ENCODE data around the gene FNIP1.
"Not testable (repeated sequence)": the region's sequence is repeated elsewhere in the genome, so short reads cannot be mapped to it uniquely, and the experiment has no call there.

FNIP1 gene

DNA sequence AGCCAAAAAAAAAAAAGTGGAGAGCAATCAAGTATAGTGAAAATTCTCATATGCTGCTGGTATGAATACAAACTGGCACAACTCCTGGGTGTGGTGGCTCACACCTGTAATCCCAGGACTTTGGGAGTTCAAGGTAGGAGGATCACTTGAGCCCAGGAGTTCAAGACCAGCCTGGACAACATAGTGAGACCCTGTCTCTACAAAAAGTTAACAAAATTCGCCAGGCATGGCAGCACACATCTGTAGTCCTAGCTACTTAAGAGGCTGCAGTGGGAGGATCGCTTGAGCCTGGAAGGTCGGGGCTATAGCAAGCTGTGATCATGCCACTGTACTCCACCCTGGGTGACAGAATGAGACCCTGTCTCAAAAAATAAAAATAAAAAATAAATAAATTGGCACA is 51.7 kb downstream of the FNIP1 start:
- H3K4me3 ChIP-seq (ENCODE audit: low read depth, low read length) = no peak overlapping the region
- TF ChIP-seq, protein P1, sequence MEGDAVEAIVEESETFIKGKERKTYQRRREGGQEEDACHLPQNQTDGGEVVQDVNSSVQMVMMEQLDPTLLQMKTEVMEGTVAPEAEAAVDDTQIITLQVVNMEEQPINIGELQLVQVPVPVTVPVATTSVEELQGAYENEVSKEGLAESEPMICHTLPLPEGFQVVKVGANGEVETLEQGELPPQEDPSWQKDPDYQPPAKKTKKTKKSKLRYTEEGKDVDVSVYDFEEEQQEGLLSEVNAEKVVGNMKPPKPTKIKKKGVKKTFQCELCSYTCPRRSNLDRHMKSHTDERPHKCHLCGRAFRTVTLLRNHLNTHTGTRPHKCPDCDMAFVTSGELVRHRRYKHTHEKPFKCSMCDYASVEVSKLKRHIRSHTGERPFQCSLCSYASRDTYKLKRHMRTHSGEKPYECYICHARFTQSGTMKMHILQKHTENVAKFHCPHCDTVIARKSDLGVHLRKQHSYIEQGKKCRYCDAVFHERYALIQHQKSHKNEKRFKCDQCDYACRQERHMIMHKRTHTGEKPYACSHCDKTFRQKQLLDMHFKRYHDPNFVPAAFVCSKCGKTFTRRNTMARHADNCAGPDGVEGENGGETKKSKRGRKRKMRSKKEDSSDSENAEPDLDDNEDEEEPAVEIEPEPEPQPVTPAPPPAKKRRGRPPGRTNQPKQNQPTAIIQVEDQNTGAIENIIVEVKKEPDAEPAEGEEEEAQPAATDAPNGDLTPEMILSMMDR (IDR thresholded peaks at IDR 0.05; ENCODE audit: borderline replicate concordance, insufficient read depth, low read depth, low read length) = no peak

DNA sequence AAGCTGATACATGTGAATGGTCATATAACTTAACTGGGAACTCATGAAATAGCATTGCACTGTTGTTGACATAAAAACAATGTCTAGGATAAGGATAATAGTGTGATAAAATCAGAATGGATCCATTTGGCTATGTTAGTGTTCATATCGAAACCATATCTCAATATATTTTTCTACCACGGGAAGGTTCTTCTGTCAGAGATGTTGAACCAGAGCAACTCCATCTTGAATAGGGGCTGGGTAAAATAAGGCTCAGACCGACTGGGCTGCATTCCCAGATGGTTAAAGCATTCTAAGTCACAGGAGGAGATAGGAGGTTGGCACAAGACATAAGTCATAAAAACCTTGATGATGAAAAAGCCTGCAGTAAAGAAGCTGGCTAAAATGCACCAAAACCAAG is 56.3 kb downstream of the FNIP1 start:
- TF ChIP-seq, protein P1 (IDR thresholded peaks at IDR 0.05; ENCODE audit: borderline replicate concordance, insufficient read depth, low read depth, low read length) = no peak
- no peak overlapping the region for H3K4me3 ChIP-seq (ENCODE audit: low read depth, low read length)

DNA sequence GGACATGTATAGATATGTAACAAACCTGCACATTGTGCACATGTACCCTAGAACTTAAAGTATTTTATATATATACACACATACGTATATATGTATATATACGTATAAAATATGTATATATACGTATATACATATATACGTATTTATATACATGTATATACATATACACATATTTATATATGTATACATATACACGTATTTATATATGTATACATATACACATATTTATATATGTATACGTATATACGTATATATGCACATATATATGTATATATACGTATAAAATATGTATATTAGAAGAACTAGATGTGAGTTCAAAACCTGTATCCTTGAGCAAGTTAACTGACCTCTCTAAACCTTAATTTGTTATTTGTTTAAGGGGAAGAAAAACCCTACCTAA is 61.4 kb downstream of the FNIP1 start:
- TF ChIP-seq, protein P1 (IDR thresholded peaks at IDR 0.05; ENCODE audit: borderline replicate concordance, insufficient read depth, low read depth, low read length) = no peak
- H3K4me3 ChIP-seq (ENCODE audit: low read depth, low read length) = no peak overlapping the region

DNA sequence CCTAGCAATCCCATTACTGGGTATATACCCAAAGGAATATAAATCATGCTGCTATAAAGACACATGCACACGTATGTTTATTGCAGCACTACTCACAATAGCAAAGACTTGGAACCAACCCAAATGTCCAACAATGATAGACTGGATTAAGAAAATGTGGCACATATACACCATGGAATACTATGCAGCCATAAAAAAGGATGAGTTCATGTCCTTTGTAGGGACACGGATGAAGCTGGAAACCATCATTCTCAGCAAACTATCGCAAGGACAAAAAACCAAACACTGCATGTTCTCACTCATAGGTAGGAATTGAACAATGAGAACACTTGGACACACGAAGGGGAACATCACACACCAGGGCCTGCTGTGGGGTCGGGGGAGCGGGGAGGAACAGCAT is 61.9 kb downstream of the FNIP1 start:
- not testable (repeated sequence) for H3K4me3 ChIP-seq (ENCODE audit: low read depth, low read length)

DNA sequence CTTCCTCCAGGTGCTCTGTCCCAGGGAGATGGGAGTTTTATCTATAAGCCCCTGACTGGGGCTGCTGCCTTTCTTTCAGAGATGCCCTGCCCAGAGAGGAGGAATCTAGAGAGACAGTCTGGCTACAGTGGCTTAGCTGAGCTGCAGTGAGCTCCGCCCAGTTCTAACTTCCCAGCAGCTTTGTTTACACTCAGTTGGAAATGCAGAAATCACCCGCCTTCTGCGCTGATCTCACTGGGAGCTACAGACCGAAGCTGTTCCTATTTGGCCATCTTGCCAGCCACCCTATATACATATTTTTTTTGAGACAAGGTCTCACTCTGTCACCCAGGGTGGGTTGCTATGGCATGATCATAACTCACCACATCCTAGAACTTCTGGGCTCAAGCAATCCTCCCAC is 67.5 kb downstream of the FNIP1 start:
- H3K4me3 ChIP-seq (ENCODE audit: low read depth, low read length) = not testable (repeated sequence)

DNA sequence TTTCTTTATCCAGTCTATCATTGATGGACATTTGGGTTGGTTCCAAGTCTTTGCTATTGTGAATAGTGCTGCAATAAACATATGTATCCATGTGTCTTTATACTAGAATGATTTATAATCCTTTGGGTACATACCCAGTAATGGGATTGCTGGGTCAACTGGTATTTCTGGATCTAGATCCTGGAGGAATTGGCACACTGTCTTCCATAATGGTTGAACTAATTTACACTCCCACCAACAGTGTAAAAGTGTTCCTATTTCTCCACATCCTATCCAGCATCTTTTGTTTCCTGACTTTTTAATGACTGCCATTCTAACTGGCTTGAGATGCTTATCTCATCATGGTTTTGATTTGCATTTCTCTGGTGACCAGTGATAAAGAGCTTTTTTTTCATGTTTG is 72.7 kb downstream of the FNIP1 start:
- not testable (repeated sequence) for H3K4me3 ChIP-seq (ENCODE audit: low read depth, low read length)

DNA sequence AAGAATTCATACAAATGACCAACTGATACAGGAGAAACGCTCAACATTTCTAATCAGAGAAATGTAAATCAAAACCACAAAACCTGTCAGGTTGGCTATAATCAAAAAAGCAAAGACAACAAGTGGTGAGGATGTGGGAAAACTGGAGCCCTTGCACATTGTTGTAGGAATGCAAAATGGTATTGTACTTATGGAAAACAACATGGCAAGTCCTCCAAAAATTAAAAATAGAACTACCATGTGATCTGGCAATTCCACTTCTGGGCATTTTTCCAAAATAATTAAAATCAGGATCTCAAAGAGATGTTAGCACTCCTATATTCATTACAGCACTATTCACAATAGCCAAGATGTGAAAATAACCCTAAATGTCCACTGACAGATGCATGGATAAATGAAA is 76.1 kb downstream of the FNIP1 start:
- TF ChIP-seq, protein P1 (IDR thresholded peaks at IDR 0.05; ENCODE audit: borderline replicate concordance, insufficient read depth, low read depth, low read length) = no peak

DNA sequence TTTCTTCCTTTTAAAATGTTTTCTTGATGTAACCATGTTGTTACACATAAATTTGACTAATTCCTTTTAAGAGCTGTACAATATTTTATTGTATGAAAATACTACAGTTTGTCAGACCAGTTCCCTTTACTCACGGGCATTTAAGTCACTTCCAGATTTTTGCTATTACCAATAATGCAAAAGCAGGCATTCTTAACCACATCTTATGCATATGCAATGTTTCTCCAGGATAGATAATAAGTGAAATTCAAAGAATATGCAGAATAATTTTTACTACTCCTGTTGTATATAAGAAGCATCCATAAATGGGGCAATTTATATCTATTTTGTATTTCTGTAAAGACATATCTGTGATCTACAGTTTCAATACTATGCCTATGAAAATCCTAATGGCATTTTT is 77.3 kb downstream of the FNIP1 start:
- no peak overlapping the region for H3K4me3 ChIP-seq (ENCODE audit: low read depth, low read length)
- TF ChIP-seq, protein P1 (IDR thresholded peaks at IDR 0.05; ENCODE audit: borderline replicate concordance, insufficient read depth, low read depth, low read length) = no peak

More for the DNA sequence above, 76.1 kb downstream of the FNIP1 start:
- H3K4me3 ChIP-seq (ENCODE audit: low read depth, low read length) = no peak overlapping the region

DNA sequence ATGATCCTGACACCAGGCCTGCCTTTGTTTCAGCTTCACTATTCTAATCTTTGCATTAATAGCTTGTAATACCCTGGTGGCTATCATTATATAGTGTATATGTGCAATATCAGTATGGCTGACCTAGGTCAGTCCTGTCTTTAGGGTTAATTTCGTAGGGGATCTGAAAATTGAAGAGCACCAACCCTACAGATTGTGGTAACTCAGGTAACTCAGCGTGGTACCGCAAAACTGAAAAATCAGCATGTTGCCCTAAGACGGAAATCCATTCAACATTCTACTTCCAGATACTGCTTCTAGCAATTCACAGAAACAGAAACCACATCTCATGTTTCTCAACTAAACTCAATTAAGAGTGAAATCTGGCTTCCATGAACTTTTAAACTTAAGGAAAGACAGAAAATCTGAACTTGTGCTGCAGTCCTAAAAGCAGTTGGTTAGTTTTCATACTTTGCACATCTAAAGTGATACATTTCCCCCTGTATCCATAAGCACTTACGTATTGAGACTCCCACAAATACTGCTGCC is 78.3 kb downstream of the FNIP1 start:
- TF ChIP-seq, protein P1 (IDR thresholded peaks at IDR 0.05; ENCODE audit: borderline replicate concordance, insufficient read depth, low read depth, low read length) = no peak
- H3K4me3 ChIP-seq (ENCODE audit: low read depth, low read length) = no peak overlapping the region

DNA sequence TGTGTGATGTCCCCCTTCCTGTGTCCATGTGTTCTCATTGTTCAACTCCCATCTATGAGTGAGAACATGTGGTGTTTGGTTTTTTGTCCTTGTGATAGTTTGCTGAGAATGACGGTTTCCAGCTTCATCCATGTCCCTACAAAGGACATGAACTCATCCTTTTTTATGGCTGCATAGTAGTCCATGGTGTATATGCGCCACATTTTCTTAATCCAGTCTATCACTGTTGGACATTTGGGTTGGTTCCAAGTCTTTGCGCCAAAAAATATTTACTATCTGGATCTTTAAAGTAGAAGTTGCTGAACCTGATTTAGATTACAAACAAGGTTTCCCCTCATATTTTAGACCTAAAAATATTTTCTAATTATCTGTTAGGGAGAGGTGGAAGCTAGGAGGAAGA is 79.7 kb downstream of the FNIP1 start:
- not testable (repeated sequence) for H3K4me3 ChIP-seq (ENCODE audit: low read depth, low read length)

All from GM12875 (cell line).